Upper lobe of left lung (tissue), 4 donors: ENCODE data around the gene RNU6-9.

Source experiments
- POLR2A ChIP-seq, 4 donors: fragments of 450-650 bp; IDR thresholded peaks; one replicate each; pipeline ENCODE4 v1.5.1; 2016 to 2017; ENCODE audit warnings: antibody characterized with exemption in 4 of 4, mild to moderate bottlenecking in 2 of 4
- POLR2AphosphoS5 ChIP-seq, 2 donors: sonication (generic); formaldehyde crosslinking; IDR thresholded peaks; one replicate each; pipeline ENCODE4 v1.5.1; 2017; ENCODE audit warnings: antibody characterized with exemption in 2 of 2
- TF ChIP-seq, protein P1 (sequence below), 6 experiments: fragments of 450-650 bp in 4 of 6; fragments of 200-600 bp in 2 of 6; sonication (generic) in 2 of 6; IDR thresholded peaks; one replicate each; pipeline ENCODE4 v1.5.1; 2016 to 2019; ENCODE audit warnings: antibody characterized with exemption in 6 of 6

GRCh38 chr19:900302-901111 is 7.2 kb downstream of the RNU6-9 start:
- TF ChIP-seq, protein P1, sequence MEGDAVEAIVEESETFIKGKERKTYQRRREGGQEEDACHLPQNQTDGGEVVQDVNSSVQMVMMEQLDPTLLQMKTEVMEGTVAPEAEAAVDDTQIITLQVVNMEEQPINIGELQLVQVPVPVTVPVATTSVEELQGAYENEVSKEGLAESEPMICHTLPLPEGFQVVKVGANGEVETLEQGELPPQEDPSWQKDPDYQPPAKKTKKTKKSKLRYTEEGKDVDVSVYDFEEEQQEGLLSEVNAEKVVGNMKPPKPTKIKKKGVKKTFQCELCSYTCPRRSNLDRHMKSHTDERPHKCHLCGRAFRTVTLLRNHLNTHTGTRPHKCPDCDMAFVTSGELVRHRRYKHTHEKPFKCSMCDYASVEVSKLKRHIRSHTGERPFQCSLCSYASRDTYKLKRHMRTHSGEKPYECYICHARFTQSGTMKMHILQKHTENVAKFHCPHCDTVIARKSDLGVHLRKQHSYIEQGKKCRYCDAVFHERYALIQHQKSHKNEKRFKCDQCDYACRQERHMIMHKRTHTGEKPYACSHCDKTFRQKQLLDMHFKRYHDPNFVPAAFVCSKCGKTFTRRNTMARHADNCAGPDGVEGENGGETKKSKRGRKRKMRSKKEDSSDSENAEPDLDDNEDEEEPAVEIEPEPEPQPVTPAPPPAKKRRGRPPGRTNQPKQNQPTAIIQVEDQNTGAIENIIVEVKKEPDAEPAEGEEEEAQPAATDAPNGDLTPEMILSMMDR (IDR thresholded peaks at IDR 0.05): no peak
- TF ChIP-seq POLR2A (IDR thresholded peaks at IDR 0.05) (no peak), POLR2AphosphoS5 (IDR thresholded peaks at IDR 0.05) (no peak)
